C4-2B (cell line): ENCODE measurements around the gene PLPPR5.

Experiments
- H3K27ac ChIP-seq: fragments of 450-650 bp; 2 replicates; pipeline ENCODE4 v1.5.1; 2017
- CTCF ChIP-seq: fragments of 450-650 bp; conservative IDR thresholded peaks from 2 replicates; pipeline ENCODE4 v1.5.1; 2017; ENCODE audit warnings: mild to moderate bottlenecking
- ZFX ChIP-seq: fragments of 450-650 bp; IDR thresholded peaks from 2 replicates; pipeline ENCODE4 v1.6.1; 2017

The PLPPR5 gene

GRCh38 chr1:98988904-98989555 is 15.6 kb downstream of the PLPPR5 start:
- no peak overlapping the region for H3K27ac ChIP-seq
- no peak for TF ChIP-seq CTCF
- TF ChIP-seq ZFX: no peak

- H3K27ac ChIP-seq: no peak overlapping the region
- TF ChIP-seq ZFX (no peak), CTCF (no peak)
Observed at GRCh38 chr1:98985687-98986086, 19.0 kb downstream of the PLPPR5 start.

- no peak overlapping the region for H3K27ac ChIP-seq
- TF ChIP-seq CTCF: no peak
- no peak for TF ChIP-seq ZFX
Observed at GRCh38 chr1:98981917-98982513, 22.6 kb downstream of the PLPPR5 start.

- TF ChIP-seq CTCF (no peak), ZFX (no peak)
- H3K27ac ChIP-seq: no peak overlapping the region
Observed at GRCh38 chr1:98979463-98979862, 25.2 kb downstream of the PLPPR5 start.

- TF ChIP-seq ZFX (no peak), CTCF (no peak)
- H3K27ac ChIP-seq: no peak overlapping the region
Observed at GRCh38 chr1:98975810-98976209, 28.9 kb downstream of the PLPPR5 start.

GRCh38 chr1:98975113-98975512 is 29.5 kb downstream of the PLPPR5 start:
- H3K27ac ChIP-seq: no peak overlapping the region
- TF ChIP-seq ZFX (no peak), CTCF (no peak)

GRCh38 chr1:98969798-98970490 is 34.7 kb downstream of the PLPPR5 start:
- TF ChIP-seq CTCF (no peak), ZFX (no peak)
- no peak overlapping the region for H3K27ac ChIP-seq
